RPMI7951 (cell line): Measurements from ENCODE around the gene ITGAE. TPM values are rescaled to one million over a fixed set of nuclear protein-coding genes. Genes with fewer than 3 reads are reported as not detected.
"Not testable (repeated sequence)": the region's sequence is repeated elsewhere in the genome, so short reads cannot be mapped to it uniquely, and the experiment has no call there.

Experiments
- DNase-seq: peaks from one replicate; pipeline ENCODE4 v3.0.0-alpha.2; 2012; ENCODE audit warnings: low read depth
- total RNA-seq: library from RNA; depleted of rRNA; stranded (reverse); fragments of >200 nt; shearing (Covaris generic); gene quantifications from 2 replicates; pipeline ENCODE4 v1.2.3, GENCODE V29; 2014

ITGAE gene
- total RNA-seq, 1 experiment from 2014 or later: 66.8 TPM

- DNase-seq: peak; percentile 41
Measured at GRCh38 chr17:3795390-3796102, 5.4 kb downstream of the ITGAE start.

- DNase-seq: peak; percentile 78
Measured at GRCh38 chr17:3794557-3795389, 6.2 kb downstream of the ITGAE start.

- DNase-seq: not testable (repeated sequence)
Measured at GRCh38 chr17:3794152-3794551, 6.8 kb downstream of the ITGAE start.

- not testable (repeated sequence) for DNase-seq
Measured at GRCh38 chr17:3793258-3793657, 7.7 kb downstream of the ITGAE start.

- no peak for DNase-seq
Measured at GRCh38 chr17:3792481-3792880, 8.5 kb downstream of the ITGAE start.

GRCh38 chr17:3788200-3788599, 12.8 kb downstream of the ITGAE start:
- no peak for DNase-seq

- not testable (repeated sequence) for DNase-seq
Measured at GRCh38 chr17:3785323-3785722, 15.7 kb downstream of the ITGAE start.

- DNase-seq: no peak
Measured at GRCh38 chr17:3782751-3783150, 18.2 kb downstream of the ITGAE start.

GRCh38 chr17:3780986-3781385, 20.0 kb downstream of the ITGAE start:
- no peak for DNase-seq

- DNase-seq: no peak
Measured at GRCh38 chr17:3777366-3778120, 23.4 kb downstream of the ITGAE start.

GRCh38 chr17:3773966-3774365, 27.0 kb downstream of the ITGAE start:
- DNase-seq: no peak

GRCh38 chr17:3773511-3773910, 27.5 kb downstream of the ITGAE start:
- DNase-seq: peak; percentile 51

GRCh38 chr17:3772764-3773163, 28.2 kb downstream of the ITGAE start:
- no peak for DNase-seq

GRCh38 chr17:3771140-3771539, 29.8 kb downstream of the ITGAE start:
- no peak for DNase-seq

- DNase-seq: no peak
Measured at GRCh38 chr17:3770466-3770865, 30.5 kb downstream of the ITGAE start.

- no peak for DNase-seq
Measured at GRCh38 chr17:3768769-3769168, 32.2 kb downstream of the ITGAE start.

GRCh38 chr17:3768341-3768740, 32.6 kb downstream of the ITGAE start:
- DNase-seq: no peak

- DNase-seq: no peak
Measured at GRCh38 chr17:3766779-3767178, 34.2 kb downstream of the ITGAE start.

- no peak for DNase-seq
Measured at GRCh38 chr17:3765981-3766380, 35.0 kb downstream of the ITGAE start.

- no peak for DNase-seq
Measured at GRCh38 chr17:3763777-3764170, 37.2 kb downstream of the ITGAE start.

- no peak for DNase-seq
Measured at GRCh38 chr17:3762922-3763776, 37.8 kb downstream of the ITGAE start.
